Tibial nerve (tissue), 4 donors: Measurements from ENCODE around the gene CCDC3. TPM values are rescaled to one million over a fixed set of nuclear protein-coding genes. Genes with fewer than 3 reads are reported as not detected.
A peak's percentile ranks its signal among the peaks of the same experiment; 100 is the strongest.

Experiments
- DNase-seq, 2 donors: peaks; one replicate each; pipeline ENCODE4 v3.0.0-alpha.2; 2019; ENCODE audit warnings: low spot score in 2 of 2
- H3K27ac ChIP-seq, 4 donors: fragments of 200-600 bp; sonication (generic) in 3 of 4; one replicate each; pipeline ENCODE4 v1.5.1; 2017 to 2019; ENCODE audit warnings: mild to moderate bottlenecking in 1 of 4
- H3K27me3 ChIP-seq, 2 donors: fragments of 200-600 bp; sonication (generic) in 1 of 2; one replicate each; pipeline versions ENCODE4 v1.5.1 to v1.6.0; 2017 to 2019
- H3K36me3 ChIP-seq, 3 donors: fragments of 200-600 bp; sonication (generic); one replicate each; pipeline ENCODE4 v1.5.1; 2018 to 2019
- H3K4me1 ChIP-seq, 4 donors: fragments of 200-600 bp; sonication (generic) in 3 of 4; one replicate each; pipeline ENCODE4 v1.5.1; 2017 to 2019
- H3K4me3 ChIP-seq, 4 donors: fragments of 200-600 bp; sonication (generic) in 3 of 4; one replicate each; pipeline ENCODE4 v1.5.1; 2017 to 2019; ENCODE audit warnings: mild to moderate bottlenecking in 1 of 4, moderate library complexity in 1 of 4
- H3K9me3 ChIP-seq, 4 donors: fragments of 200-600 bp; sonication (generic) in 3 of 4; one replicate each; pipeline ENCODE4 v1.5.1; 2017 to 2019
- EP300 ChIP-seq, 2 donors: sonication (generic); formaldehyde crosslinking; IDR thresholded peaks; one replicate each; pipeline ENCODE4 v1.6.1; 2017; ENCODE audit warnings: antibody characterized with exemption in 2 of 2, mild to moderate bottlenecking in 1 of 2
- POLR2A ChIP-seq, 2 donors: fragments of 450-650 bp; IDR thresholded peaks; one replicate each; pipeline ENCODE4 v1.6.1; 2017; ENCODE audit warnings: antibody characterized with exemption in 2 of 2, mild to moderate bottlenecking in 2 of 2, moderate library complexity in 2 of 2
- WGBS, 2 donors: methylation state at CpG; one replicate each; pipeline ENCODE4 v1.1.5; 2018; 5-methylcytosine and 5-hydroxymethylcytosine counted together
- total RNA-seq, 4 donors: library from RNA; depleted of rRNA; stranded (reverse); fragments of >200 nt; gene quantifications; one replicate each; pipeline ENCODE4 v1.1.0, GENCODE V29; 2016
- TF ChIP-seq, protein P1 (sequence below), 5 experiments: fragments of 200-600 bp in 3 of 5; fragments of 450-650 bp in 2 of 5; sonication (generic) in 3 of 5; IDR thresholded peaks; one replicate each; pipeline ENCODE4 v1.5.1; 2016 to 2019; ENCODE audit warnings: antibody characterized with exemption in 5 of 5, mild to moderate bottlenecking in 3 of 5, moderate library complexity in 2 of 5

CCDC3 gene
- total RNA-seq, result 100 to 1,000 TPM in 3 of 4 donors, 10 to 100 TPM in 1; 73.2 to 188 (median 149) TPM

GRCh38 chr10:13001041-13001886, at the start of gene CCDC3:
CCDC3 (minus strand) TSS chr10:13001713; CDS start chr10:13001570, 143 bp downstream.
- DNase-seq, result no peak
- H3K9me3 ChIP-seq, result no peaks in the 10 kb centered on the region
- peaks cover 0 to 4% of the 10 kb centered on the region in 2 donors for H3K27me3 ChIP-seq
- H3K4me1 ChIP-seq, result peaks cover 0 to 6% (median 0%) of the 10 kb centered on the region in 4 donors
- peak within 1 kb of the TSS; percentile 50 to 66 (median 60) for H3K27ac ChIP-seq
- WGBS, 2 donors, result 5 to 6% methylated on average over 20 to 59 of the region's 93 CpGs
- TF ChIP-seq, protein P1, sequence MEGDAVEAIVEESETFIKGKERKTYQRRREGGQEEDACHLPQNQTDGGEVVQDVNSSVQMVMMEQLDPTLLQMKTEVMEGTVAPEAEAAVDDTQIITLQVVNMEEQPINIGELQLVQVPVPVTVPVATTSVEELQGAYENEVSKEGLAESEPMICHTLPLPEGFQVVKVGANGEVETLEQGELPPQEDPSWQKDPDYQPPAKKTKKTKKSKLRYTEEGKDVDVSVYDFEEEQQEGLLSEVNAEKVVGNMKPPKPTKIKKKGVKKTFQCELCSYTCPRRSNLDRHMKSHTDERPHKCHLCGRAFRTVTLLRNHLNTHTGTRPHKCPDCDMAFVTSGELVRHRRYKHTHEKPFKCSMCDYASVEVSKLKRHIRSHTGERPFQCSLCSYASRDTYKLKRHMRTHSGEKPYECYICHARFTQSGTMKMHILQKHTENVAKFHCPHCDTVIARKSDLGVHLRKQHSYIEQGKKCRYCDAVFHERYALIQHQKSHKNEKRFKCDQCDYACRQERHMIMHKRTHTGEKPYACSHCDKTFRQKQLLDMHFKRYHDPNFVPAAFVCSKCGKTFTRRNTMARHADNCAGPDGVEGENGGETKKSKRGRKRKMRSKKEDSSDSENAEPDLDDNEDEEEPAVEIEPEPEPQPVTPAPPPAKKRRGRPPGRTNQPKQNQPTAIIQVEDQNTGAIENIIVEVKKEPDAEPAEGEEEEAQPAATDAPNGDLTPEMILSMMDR (IDR thresholded peaks at IDR 0.05), result no peak
- TF ChIP-seq EP300 (IDR thresholded peaks at IDR 0.05) (no peak), POLR2A (IDR thresholded peaks at IDR 0.05) (peak in 1 of 2 donors; percentile 20)
- H3K36me3 ChIP-seq, result no peaks in the 10 kb centered on the region
- peak within 1 kb of the TSS; percentile 34 to 58 (median 42) for H3K4me3 ChIP-seq

GRCh38 chr10:13051126-13051694, 49.7 kb upstream of the CCDC3 start:
- TF ChIP-seq, protein P1 (IDR thresholded peaks at IDR 0.05), result no peak
- TF ChIP-seq EP300 (IDR thresholded peaks at IDR 0.05) (no peak), POLR2A (IDR thresholded peaks at IDR 0.05) (no peak)
- Histone ChIP-seq H3K9me3 (peaks cover 0 to 3% (median 0%) of the 10 kb centered on the region in 4 donors), H3K27ac (no peak overlapping the region), H3K27me3 (no peaks in the 10 kb centered on the region), H3K36me3 (no peaks in the 10 kb centered on the region), H3K4me1 (peaks cover 0 to 3% (median 0%) of the 10 kb centered on the region in 4 donors), H3K4me3 (no peak overlapping the region)
- no peak for DNase-seq
- 57 to 61% methylated on average over 7 of the region's 7 CpGs for WGBS, 2 donors

- Histone ChIP-seq H3K27ac (peak overlapping the region in 2 of 4 donors; percentile 36 to 59), H3K9me3 (no peaks in the 10 kb centered on the region), H3K27me3 (no peaks in the 10 kb centered on the region), H3K4me3 (no peak overlapping the region), H3K36me3 (no peaks in the 10 kb centered on the region), H3K4me1 (peaks cover 0 to 3% (median 0%) of the 10 kb centered on the region in 4 donors)
- 41 to 54% methylated on average over 6 of the region's 6 CpGs for WGBS, 2 donors
- DNase-seq, result peak in 1 of 2 donors; percentile 31
- TF ChIP-seq, protein P1 (IDR thresholded peaks at IDR 0.05), result no peak
- no peak for TF ChIP-seq POLR2A (IDR thresholded peaks at IDR 0.05)
- TF ChIP-seq EP300 (IDR thresholded peaks at IDR 0.05), result peak; percentile 16 to 66
These were observed 48.4 kb upstream of the CCDC3 start for GRCh38 chr10:13049774-13050420.

GRCh38 chr10:13048762-13049161, 47.2 kb upstream of the CCDC3 start:
- H3K9me3 ChIP-seq, result no peaks in the 10 kb centered on the region
- 54 to 64% methylated on average over 3 of the region's 3 CpGs for WGBS, 2 donors
- H3K4me3 ChIP-seq, result no peak overlapping the region
- peaks cover 0 to 3% (median 0%) of the 10 kb centered on the region in 4 donors for H3K4me1 ChIP-seq
- no peaks in the 10 kb centered on the region for H3K27me3 ChIP-seq
- no peaks in the 10 kb centered on the region for H3K36me3 ChIP-seq
- peak in 1 of 2 donors; percentile 23 for DNase-seq
- H3K27ac ChIP-seq, result peak overlapping the region in 1 of 4 donors; percentile 59
- TF ChIP-seq, protein P1 (IDR thresholded peaks at IDR 0.05), result no peak
- TF ChIP-seq EP300 (IDR thresholded peaks at IDR 0.05), result peak in 1 of 2 donors; percentile 49
